NCI-H128 (cell line): ENCODE measurements around the gene RNASE8.

Source experiments
- DNase-seq: peaks from one replicate; lab custom pipeline; 2025; ENCODE audit not compliant: unreplicated experiment; lab: John Stamatoyannopoulos, UW

The RNASE8 gene

DNA sequence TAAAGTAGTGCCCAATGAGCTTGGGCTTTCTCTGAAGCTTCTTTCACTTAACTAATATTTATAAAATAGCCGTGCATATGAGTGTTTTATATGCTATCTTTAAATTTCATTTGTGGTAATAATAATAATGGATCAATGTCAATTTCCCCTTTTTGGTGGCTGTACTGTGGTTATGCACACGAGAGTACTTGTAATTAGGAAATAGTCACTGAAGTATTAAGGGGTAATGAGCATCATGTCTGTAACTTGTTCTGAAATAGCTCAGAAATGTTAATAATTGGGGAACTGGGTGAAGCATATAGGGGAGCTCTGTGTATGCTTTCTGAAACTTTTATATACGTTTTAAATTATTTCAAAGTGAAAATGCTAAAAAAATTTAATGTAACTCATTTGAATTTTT lies 7.0 kb upstream of the RNASE8 start:
- DNase-seq = no peak

DNA sequence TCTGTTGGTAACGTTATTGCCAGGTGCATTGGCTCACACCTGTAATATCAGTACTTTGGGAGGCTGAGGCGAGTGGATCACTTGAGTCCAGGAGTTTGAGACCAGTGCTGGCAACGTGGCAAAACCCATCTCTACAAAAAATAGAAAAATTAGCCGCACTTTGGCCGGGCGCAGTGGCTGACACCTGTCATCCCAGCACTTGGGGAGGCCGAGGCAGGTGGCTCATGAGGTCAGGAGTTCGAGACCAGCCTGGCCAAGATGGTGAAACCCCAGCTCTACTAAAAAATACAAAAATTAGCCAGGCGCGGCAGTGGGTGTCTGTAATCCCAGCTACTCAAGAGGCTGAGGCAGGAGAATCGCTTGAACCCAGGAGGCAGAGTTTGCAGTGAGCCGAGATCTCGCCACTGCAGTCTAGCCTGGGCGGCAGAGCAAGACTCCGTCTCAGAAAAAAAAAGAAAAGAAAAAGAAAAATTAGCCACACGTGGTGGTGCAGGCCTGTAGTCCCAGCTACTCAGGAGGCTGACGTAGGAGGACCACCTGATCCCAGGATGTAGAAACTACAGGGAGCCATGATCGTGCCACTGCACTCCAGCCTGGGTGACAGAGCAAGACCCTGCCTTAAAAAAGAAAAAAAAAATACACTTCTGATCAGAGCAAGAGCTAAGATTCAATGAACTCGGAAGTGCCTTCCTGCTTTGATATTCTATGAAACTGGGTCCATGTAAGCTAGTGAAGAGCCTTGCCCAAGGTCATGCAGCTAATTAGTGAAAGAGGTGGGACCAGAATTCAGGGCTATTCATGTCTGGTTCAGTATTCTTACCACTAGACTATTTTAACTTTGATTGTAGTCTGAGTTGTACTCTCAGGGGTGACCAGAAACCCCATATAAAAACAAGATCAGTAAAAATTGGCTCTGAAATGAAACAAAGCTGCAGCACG lies 4.2 kb upstream of the RNASE8 start:
- DNase-seq = no peak

DNA sequence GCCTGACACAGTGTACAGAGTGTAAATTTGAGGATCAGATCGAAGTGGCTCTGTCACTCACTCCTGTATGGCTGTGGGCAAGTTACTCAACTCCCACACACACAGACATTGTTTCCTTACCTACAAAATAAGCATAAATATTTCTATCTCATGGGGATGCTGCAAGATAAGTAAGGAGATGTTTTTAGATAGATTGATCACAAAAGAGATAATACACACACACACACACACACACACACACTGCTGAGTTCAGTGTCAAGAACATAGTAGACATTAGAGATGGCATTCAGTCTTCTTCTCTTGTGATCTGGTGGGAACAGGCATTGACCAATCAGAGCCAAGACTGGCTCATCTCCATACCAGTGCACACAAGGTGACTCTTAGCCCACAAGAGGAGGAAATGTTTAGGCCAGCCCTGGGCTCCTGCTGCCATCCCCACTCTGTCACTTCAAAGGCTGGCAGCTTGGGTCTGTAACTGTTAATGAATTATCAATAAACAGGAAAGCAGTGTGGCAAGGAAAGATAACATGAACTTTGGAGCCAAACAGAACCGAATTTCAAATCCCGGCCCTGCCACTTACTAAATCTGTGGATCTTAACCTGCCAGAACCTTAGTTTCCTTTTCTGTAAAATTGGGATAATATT lies 3.4 kb upstream of the RNASE8 start:
- DNase-seq = no peak

DNA sequence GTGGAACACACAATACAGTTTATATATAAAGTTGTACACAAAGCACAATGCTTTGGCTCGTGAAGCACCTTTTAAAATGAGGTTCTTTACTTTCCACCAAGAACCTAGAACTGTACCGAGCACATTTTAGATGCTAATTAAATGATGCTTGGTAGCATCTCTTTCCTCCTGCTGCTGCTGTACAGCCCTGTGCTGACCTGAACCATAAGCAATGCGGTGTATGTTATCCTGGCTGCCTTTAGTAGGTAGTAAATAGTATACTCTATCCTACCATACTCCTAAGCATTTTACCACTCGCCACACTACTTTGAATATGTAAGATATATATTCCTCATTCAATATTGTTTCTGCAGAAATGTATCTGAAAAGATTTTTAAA lies 2.9 kb upstream of the RNASE8 start:
- DNase-seq = no peak

DNA sequence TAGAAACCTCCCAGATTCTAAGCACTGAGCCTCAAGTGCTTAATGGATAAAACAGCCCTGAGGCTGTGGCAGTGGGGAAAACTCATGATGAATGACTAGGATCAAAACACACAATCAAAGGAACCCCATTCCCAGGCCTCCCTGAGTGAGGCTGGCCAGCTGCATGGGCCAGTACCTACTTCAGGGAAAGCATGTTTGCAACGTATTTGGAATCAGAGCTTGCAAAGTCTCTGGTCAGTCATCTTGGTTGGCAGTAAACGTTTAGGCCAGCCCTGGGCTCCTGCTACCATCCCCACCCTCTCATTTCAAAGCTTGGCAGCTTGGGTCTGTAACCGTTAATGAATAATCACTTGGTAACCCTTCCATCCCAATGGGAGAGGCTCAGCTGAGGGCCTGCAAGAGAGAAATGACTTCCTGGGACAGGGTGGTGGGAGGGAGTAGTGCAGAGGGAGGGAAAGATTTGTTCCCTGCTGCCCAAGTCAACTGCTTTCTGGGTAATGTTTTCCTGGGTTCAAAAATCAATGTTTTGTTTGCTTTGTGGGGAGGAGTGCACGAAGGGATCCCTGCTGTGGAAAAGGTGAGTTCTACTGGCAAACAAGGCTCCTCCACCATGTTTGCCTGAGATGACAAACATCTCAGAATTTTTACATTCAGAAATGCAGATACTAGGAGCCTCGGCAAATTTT lies 2.0 kb upstream of the RNASE8 start:
- DNase-seq = no peak

DNA sequence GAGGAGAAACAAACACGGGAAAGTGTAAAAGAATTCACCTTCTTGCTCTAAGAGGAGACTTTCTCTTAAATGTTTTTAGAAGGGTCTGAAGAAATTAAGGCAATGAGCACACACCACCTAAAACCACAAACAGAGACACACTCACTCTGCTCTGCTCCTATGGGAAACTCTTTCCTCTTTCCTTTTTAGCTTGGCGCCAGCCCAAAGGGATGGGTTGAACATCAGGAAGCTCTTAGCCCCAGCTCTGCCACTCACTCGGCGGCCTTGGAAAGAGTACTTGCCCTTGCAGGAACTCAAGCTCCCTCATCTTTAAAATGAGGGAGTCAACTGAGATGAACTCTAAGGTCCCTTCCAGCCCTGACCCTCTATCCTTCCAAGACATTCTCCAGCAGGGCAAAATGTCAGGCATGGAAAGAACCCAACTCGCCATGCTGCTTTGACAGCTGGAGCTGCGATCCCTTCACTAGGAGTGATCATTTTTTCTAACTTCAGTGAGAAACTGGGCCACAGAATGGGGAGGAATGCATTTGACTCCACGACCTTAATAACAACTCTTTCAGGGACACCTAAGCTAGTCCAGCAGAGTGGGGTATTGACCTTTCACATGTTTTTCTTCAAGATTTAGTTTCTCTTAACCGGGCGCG lies 980 bp upstream of the RNASE8 start:
- no peak for DNase-seq

DNA sequence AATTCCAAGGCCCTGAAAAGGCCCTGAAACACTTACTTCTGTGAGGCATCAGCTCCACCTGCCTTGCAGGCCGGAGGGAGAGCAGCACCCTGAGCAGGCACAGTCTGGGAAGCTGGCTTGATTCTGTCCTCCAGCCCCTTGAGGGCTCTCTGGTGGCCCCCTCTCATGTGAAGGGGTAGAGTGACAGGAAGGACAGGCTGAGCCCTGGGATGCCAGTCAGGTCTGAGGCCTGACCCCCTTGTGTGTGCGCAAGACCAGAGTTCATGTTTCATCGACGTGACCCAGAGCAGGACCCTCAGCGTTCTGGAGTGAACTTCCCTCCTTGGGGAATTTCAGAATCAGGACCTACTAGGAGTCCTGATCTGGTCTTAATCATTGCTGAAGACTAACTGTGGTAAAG lies 1.3 kb downstream of the RNASE8 start:
- no peak for DNase-seq

DNA sequence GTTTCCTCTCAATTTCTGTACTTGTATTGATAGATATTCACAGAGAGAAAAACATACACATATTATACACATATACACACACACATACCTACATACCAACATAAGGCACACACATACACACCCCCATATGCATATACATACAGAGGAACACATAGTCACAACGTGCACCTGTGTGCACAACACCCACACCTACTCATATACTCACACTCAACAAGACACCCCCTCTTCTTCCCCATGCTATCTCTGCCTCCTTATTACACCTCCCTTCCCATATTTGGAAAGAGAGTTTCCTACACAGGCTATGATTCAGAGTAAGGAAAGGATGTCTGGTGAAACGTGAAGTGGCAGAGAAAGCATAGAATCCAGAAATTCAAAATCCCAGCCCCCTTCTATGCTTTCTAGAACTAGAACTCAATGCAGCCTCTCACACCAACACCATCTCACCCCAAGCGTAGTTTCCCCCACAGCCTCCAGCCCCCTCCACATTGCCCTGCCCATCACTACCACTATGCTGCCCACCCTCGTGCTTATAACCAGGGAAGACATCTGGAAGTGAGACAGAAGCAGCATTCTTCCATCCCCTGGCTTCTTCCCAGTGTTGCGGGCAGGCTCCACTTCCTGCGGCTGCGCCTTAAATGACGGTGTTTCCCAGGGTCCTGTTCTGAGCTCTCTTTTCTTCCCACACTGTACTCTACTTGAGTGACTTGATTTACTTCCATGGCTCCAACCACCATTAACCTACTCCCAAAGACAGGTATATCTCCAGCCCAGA lies 2.4 kb downstream of the RNASE8 start:
- DNase-seq = no peak

DNA sequence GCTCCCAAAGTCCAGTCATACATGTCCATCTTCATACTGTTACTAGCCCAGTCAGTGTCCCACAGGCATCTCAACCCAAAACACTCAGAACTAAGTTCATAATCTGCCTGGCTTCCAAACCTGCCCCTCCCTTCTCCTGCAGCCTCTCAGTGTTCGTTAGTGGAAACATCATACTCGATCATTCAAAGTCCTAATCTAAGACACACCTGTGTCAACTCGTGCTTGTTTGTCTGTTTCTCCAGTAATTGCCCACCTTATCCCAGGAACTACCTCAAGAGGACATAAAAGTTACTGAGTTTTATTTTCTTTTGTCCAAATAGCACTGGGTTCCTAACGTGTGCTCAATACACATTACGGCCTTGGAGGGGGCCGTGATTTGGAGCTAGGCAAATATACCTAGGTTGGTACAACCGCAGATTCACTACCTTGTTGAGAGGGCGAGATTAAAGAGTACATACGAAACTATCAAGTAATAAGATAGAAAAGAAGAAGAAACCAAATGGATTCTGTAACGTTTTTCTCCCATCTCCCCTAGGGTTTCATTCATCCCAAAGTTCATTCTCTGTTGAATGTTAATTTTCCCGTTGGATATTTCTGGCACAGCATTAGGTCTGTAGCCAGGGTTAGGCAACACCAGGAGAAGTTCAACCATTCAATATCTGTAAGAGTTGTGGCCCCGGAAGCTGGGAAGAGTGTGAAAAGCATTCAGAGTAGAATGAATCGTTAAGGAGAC lies 3.2 kb downstream of the RNASE8 start:
- no peak for DNase-seq

DNA sequence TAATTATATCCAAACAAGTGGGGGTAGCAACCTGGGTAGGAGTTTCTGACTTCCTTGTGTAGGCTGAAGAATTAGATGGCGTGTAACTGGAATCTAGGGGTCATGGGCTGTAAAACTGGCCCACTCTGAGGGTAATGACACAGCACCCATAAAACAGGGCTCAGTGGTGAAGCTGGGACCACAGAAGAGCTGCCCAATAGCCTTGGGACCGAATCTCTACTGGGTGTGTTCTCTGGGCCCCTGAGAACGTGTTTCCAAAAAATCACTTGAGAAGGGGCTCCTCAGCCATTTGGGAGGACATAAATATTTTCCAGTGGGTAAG lies 3.7 kb downstream of the RNASE8 start:
- DNase-seq = no peak

DNA sequence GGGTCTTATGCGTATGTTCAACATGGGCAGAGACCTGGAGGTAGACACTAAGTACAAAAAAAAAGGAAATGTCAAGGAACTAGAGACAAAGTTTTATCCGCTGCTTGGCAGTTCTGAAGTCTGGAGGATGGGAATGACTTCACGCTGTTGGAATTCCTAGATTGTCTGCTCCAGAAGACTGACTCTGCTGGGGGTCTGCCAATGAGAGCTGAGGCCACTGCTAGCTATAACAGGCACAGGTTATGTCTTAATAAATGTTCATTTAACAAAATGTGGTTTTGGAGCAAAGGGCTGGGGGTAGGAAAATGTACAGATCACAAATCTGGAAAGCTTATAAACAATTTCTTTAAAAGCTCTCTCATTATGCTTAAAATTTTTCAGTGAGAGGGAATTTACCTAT lies 5.9 kb downstream of the RNASE8 start:
- no peak for DNase-seq

DNA sequence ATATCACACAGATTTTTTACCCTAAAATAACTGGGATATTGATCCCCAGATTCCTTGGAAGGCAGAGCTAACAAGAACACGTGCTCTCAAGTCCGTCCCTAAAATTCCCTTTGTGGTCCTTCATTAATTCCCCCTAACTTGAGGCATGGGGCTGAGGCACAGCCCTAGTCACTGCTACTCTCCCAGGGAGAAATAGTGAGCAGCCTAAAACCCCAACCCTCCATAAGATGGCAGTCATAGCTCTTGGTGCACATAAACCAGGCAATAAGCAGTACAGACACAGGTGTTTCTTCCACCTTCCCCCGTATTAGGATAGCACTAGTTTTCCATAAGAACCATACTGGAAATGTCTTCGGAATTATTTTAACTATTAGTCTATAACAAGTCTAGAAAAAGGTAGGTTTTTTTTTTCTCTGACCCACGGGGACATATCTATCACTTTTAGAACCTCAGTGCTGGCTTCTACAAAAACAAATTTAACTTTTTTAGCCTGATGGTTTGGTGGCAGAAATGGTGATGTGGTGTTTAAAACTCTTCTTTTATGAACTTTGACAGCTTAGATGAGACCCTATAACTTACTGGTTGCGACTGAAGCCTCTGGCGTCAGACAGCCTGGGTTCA lies 9.4 kb downstream of the RNASE8 start:
- no peak for DNase-seq

DNA sequence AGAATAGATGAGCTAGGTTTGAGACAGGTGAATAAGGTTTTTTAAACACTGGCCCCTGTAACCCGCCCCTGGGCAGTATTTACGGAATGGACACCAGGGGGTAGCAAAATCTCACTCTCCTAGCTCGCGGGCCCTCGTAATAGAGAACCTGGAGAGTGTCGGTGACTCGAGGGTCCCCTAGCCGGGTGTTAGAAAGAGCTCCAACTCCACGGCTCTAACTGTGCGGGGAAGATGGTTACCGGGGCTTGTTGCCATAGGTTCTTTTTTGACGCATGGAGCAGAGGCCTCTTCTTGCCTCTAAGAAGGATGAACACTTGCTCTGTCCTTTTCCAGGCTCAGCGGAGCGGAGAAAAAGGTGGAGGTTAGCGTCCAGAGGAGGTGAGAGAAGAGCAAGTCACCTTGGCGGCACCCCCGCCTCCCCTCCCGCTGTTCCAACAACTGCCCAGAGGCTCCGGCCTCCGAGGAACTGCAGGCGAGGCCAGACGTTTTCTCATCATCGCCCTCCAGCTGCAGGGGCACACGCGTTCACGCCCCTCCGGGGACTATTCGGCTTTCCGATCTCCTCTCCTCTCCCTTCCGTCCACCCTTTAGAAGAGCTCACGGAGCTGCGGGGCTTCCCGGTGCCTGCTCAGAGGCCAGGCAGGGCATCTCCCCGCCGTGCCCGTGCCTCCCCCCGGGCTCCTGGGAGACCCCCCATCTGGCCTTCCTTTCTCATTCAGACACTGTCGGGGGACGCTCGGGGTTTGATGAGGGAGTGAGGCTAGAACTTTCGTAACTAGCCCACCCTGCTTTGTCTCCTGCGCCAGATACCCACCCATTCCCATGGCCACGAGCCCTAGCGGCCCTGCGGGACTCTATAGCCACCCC lies 11.1 kb downstream of the RNASE8 start:
- DNase-seq = peak; percentile 62

DNA sequence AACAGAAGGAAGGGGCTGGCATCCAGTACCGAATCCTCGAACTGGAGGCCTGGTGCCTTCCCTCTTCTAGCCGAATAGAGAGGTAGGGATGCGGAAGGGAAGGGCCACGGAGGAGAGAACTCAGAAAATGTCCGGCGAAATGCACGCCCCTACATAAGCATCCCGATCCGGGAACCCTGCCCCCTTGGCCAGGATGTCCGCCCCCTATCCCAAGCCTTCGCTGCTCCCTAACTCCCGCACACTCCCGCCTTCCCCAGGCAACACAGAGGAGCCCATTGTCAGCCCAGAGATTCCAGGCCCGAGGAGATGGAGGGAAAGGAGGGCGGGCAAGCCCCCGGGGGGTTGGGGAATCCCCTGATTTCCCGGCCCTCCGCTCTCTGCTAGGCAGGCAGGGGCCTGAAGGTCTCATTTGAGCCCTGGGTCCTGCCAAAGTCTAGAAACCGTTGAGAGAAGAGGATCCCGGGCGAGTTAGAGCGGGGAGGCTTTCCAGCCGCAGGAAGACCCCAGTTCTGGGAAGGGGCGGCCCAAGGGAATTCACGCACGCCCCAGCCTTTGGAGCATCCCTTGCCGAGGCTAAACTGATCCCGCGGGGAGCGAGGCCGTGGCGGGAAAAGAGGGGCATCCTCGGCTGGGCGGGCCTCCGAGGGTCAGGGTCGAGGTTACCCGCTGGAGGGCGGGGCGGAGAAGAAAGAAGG lies 11.9 kb downstream of the RNASE8 start:
- no peak for DNase-seq

DNA sequence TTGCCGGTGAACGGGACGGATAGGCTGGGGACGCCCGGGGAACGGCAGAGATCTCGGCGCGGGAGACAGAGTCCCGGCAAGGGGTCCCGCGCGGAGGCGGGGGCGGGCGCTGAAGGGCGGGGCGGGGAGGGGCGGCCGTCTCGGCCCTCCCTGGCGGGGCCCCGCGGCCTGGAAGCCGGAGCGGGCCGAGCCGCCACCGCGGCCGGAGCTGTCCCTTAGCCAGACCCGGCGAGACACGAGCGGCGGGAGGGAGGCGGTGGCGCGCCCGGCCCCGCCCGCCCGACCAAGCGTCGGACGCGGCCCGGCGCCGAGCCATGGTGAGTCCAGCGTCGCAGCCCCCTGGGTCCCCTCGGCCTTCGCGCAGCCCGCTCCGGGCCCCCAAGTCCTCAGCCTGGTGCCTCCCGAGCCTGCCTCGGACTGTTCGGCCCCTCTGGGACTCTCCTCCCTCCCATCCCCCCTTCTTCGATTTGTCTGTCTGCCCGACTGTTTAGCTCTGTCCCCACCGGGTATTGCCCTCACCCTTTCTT lies 12.5 kb downstream of the RNASE8 start, which contains the start of gene ARHGEF40:
Gene ARHGEF40, plus strand, starts transcription at position 222 of the 527 bp plus-strand sequence. Its CDS starts 93 bp downstream, at position 315.
- DNase-seq = no peak

DNA sequence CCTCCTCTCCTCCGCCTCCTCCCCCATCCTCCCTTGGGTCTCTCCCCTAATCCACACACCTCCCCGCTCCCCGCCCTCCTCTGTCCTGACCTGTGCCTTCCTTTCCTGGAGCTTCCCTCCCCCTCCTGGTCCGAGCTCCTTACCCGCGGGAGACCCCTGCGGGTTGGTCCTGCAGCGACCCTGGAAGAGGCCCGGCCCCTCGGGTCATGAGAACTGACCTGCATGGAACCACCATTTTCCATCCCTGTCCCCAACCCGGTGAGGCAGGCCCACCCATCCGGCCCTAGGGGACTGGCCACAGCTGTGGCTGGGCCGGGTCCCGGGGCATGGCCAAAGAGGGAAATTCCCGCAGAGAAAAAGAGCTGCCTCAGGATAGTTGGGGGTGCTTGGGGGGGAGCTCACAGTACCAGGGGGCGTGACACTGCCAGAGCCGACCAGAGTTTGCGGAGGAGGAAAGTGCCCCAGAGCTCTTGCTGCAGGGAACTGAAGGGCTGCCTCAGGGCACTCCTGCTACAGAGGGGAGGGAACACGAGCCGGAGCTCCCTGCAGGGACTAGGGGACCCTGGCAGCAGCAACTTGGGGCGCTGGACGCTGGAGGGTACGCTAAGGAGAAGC lies 13.1 kb downstream of the RNASE8 start:
- no peak for DNase-seq
